IPS-11a (cell line): ENCODE results near the gene MAP4K5.
"Not testable (repeated sequence)": the region's sequence is repeated elsewhere in the genome, so short reads cannot be mapped to it uniquely, and the experiment has no call there.

Experiments
- H3K4me3 ChIP-seq: one replicate; pipeline ENCODE4 v1.5.1; 2013; ENCODE audit warnings: low read depth, low read length, control low read depth

The MAP4K5 gene

GRCh38 chr14:50533241-50533705 lies 904 bp upstream of the MAP4K5 start:
- peak overlapping the region; percentile 91 for H3K4me3 ChIP-seq

- peak overlapping the region; percentile 91 for H3K4me3 ChIP-seq
Observed at GRCh38 chr14:50531595-50532501, 521 bp downstream of the MAP4K5 start.

- H3K4me3 ChIP-seq: peak overlapping the region; percentile 91
Observed at GRCh38 chr14:50530794-50531365, 1.5 kb downstream of the MAP4K5 start.

- no peak overlapping the region for H3K4me3 ChIP-seq
Observed at GRCh38 chr14:50530358-50530757, 2.0 kb downstream of the MAP4K5 start.

- H3K4me3 ChIP-seq: no peak overlapping the region
Observed at GRCh38 chr14:50529288-50530179, 2.8 kb downstream of the MAP4K5 start.

- no peak overlapping the region for H3K4me3 ChIP-seq
Observed at GRCh38 chr14:50528000-50528399, 4.4 kb downstream of the MAP4K5 start.

GRCh38 chr14:50524731-50525515 lies 7.4 kb downstream of the MAP4K5 start:
- no peak overlapping the region for H3K4me3 ChIP-seq

- H3K4me3 ChIP-seq: no peak overlapping the region
Observed at GRCh38 chr14:50524060-50524459, 8.3 kb downstream of the MAP4K5 start.

GRCh38 chr14:50523271-50524041 lies 8.9 kb downstream of the MAP4K5 start:
- no peak overlapping the region for H3K4me3 ChIP-seq

- H3K4me3 ChIP-seq: no peak overlapping the region
Observed at GRCh38 chr14:50521912-50522341, 10.4 kb downstream of the MAP4K5 start.

GRCh38 chr14:50520947-50521815 lies 11.2 kb downstream of the MAP4K5 start:
- no peak overlapping the region for H3K4me3 ChIP-seq

- no peak overlapping the region for H3K4me3 ChIP-seq
Observed at GRCh38 chr14:50516091-50516490, 16.3 kb downstream of the MAP4K5 start.

- H3K4me3 ChIP-seq: no peak overlapping the region
Observed at GRCh38 chr14:50512463-50512862, 19.9 kb downstream of the MAP4K5 start.

- H3K4me3 ChIP-seq: no peak overlapping the region
Observed at GRCh38 chr14:50510157-50510556, 22.2 kb downstream of the MAP4K5 start.

GRCh38 chr14:50507078-50507477 lies 25.3 kb downstream of the MAP4K5 start:
- H3K4me3 ChIP-seq: not testable (repeated sequence)

- no peak overlapping the region for H3K4me3 ChIP-seq
Observed at GRCh38 chr14:50501642-50502041, 30.7 kb downstream of the MAP4K5 start.

GRCh38 chr14:50497351-50497750 lies 35.0 kb downstream of the MAP4K5 start:
- H3K4me3 ChIP-seq: no peak overlapping the region

- H3K4me3 ChIP-seq: no peak overlapping the region
Observed at GRCh38 chr14:50489851-50490250, 42.5 kb downstream of the MAP4K5 start.

GRCh38 chr14:50488521-50488920 lies 43.8 kb downstream of the MAP4K5 start:
- H3K4me3 ChIP-seq: no peak overlapping the region
